ENCODE results near the gene B3GALT6.

DNA sequence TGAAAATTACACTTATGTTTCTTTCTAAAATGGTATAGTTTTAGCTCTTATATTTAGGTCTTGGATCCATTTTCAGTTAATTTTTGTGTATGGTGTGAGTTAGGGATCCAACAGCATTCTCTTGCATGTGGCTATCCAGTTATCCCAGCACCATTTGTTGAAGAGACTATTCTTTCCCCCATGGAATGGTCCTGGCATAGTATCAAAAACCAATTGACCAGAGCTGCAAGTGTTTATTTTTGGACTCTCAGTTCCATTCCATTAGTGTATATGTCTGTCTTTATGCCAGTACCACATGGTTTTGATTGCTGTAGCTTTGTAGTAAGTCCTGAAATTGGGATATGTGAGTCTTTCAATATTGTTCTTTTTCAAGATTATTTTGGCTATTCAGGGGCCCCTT is 44.1 kb upstream of the B3GALT6 start:
- TF ChIP-seq TAF1 (IDR thresholded peaks at IDR 0.05; ENCODE audit: low read depth, low read length), result no peak
- no peak for TF ChIP-seq POLR2A (IDR thresholded peaks at IDR 0.05; ENCODE audit: low read depth, low read length)

All from GM12891 (cell line).